Uterus (tissue), 4 donors: ENCODE measurements around the gene ARHGEF7. TPM values are rescaled to one million over a fixed set of nuclear protein-coding genes. Genes with fewer than 3 reads are reported as not detected.

Experiments used
- DNase-seq, 2 donors: peaks; one replicate each; pipeline ENCODE4 v3.0.0-alpha.2; 2019 to 2020
- H3K27ac ChIP-seq, 2 donors: fragments of 200-600 bp; sonication (generic); 1 replicate in 1 of 2; 2 replicates in 1 of 2; pipeline ENCODE4 v1.5.1; 2016 to 2018
- H3K27me3 ChIP-seq, 2 donors: fragments of 200-600 bp; sonication (generic); one replicate each; pipeline ENCODE4 v1.5.1; 2018 to 2019; ENCODE audit warnings: control low read depth in 1 of 2
- H3K36me3 ChIP-seq, 2 donors: fragments of 200-600 bp; sonication (generic); one replicate each; pipeline ENCODE4 v1.5.1; 2019; ENCODE audit warnings: control low read depth in 1 of 2
- H3K4me1 ChIP-seq, 2 donors: fragments of 200-600 bp; sonication (generic); one replicate each; pipeline ENCODE4 v1.5.1; 2018 to 2019; ENCODE audit warnings: control low read depth in 1 of 2
- H3K4me3 ChIP-seq, 2 donors: fragments of 200-600 bp; sonication (generic); 1 replicate in 1 of 2; 2 replicates in 1 of 2; pipeline ENCODE4 v1.5.1; 2018 to 2019; ENCODE audit warnings: mild to moderate bottlenecking in 1 of 2
- H3K9me3 ChIP-seq, 2 donors: fragments of 200-600 bp; sonication (generic); one replicate each; pipeline ENCODE4 v1.5.1; 2019; ENCODE audit warnings: control low read depth in 1 of 2
- POLR2A ChIP-seq, 2 donors: fragments of 450-650 bp; IDR thresholded peaks; one replicate each; pipeline ENCODE4 v1.6.1; 2016; ENCODE audit warnings: antibody characterized with exemption in 2 of 2, mild to moderate bottlenecking in 1 of 2, moderate library complexity in 1 of 2
- intact Hi-C: fragments of 100-400 bp; cut with DNase I; formaldehyde crosslinking; loops from one replicate; pipeline ENCODE4 v1.15.1; 2023; ENCODE audit warnings: low total_unique reads
- total RNA-seq, 4 donors: library from RNA; depleted of rRNA in 3 of 4; stranded (reverse); fragments of >200 nt in 3 of 4; gene quantifications; one replicate each; pipeline versions ENCODE4 v1.1.0 to v1.2.4, GENCODE V29; 2014 to 2023
- TF ChIP-seq, protein P1 (sequence below), 4 experiments: fragments of 200-600 bp in 2 of 4; fragments of 450-650 bp in 2 of 4; sonication (generic) in 2 of 4; IDR thresholded peaks; one replicate each; pipeline ENCODE4 v1.5.1; 2016 to 2019; ENCODE audit warnings: antibody characterized with exemption in 4 of 4, mild to moderate bottlenecking in 2 of 4, moderate library complexity in 1 of 4
- donor health status: DM: yes; HTN: yes; CAD: no.

The ARHGEF7 gene
- total RNA-seq, 4 donors from 2014 or later = 42.6 to 152 (median 127) TPM

GRCh38 chr13:111261326-111261725 is 146.2 kb downstream of the ARHGEF7 start:
- Histone ChIP-seq H3K36me3 (no peaks in the 10 kb centered on the region), H3K9me3 (no peaks in the 10 kb centered on the region), H3K27ac (no peak overlapping the region), H3K4me3 (no peak overlapping the region), H3K27me3 (no peaks in the 10 kb centered on the region), H3K4me1 (no peaks in the 10 kb centered on the region)
- intact Hi-C loops = no loop called here
- no peak for DNase-seq
- no peak for TF ChIP-seq POLR2A (IDR thresholded peaks at IDR 0.05)
- TF ChIP-seq, protein P1, sequence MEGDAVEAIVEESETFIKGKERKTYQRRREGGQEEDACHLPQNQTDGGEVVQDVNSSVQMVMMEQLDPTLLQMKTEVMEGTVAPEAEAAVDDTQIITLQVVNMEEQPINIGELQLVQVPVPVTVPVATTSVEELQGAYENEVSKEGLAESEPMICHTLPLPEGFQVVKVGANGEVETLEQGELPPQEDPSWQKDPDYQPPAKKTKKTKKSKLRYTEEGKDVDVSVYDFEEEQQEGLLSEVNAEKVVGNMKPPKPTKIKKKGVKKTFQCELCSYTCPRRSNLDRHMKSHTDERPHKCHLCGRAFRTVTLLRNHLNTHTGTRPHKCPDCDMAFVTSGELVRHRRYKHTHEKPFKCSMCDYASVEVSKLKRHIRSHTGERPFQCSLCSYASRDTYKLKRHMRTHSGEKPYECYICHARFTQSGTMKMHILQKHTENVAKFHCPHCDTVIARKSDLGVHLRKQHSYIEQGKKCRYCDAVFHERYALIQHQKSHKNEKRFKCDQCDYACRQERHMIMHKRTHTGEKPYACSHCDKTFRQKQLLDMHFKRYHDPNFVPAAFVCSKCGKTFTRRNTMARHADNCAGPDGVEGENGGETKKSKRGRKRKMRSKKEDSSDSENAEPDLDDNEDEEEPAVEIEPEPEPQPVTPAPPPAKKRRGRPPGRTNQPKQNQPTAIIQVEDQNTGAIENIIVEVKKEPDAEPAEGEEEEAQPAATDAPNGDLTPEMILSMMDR (IDR thresholded peaks at IDR 0.05) = no peak

GRCh38 chr13:111262281-111262680 is 147.2 kb downstream of the ARHGEF7 start:
- Histone ChIP-seq H3K4me1 (no peaks in the 10 kb centered on the region), H3K4me3 (no peak overlapping the region), H3K36me3 (no peaks in the 10 kb centered on the region), H3K9me3 (no peaks in the 10 kb centered on the region), H3K27ac (no peak overlapping the region), H3K27me3 (no peaks in the 10 kb centered on the region)
- no peak for DNase-seq
- TF ChIP-seq POLR2A (IDR thresholded peaks at IDR 0.05) = no peak
- TF ChIP-seq, protein P1 (IDR thresholded peaks at IDR 0.05) = no peak
- intact Hi-C loops = no loop called here

DNA sequence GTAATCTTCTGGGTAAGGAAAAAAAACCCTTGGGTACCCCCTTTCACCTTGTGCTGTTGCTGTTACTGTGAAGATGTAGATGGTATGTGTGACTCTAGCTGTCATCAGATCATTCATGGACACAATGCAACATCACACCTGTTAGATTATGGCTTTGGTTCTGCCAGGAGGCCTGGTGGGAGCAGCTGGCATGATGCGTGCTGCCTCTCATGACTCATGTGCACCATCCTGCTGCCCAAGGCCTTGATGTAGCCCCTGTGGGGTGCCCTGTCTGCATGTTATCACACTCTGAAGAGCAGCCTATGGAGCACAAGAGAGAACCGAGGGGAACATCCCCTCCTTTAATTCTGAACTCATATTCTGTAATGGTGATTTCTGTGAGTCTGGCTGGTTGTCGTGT is 147.6 kb downstream of the ARHGEF7 start:
- TF ChIP-seq, protein P1 (IDR thresholded peaks at IDR 0.05) = no peak
- TF ChIP-seq POLR2A (IDR thresholded peaks at IDR 0.05) = no peak
- H3K9me3 ChIP-seq = no peaks in the 10 kb centered on the region
- intact Hi-C loops = no loop called here
- no peaks in the 10 kb centered on the region for H3K36me3 ChIP-seq
- no peak for DNase-seq
- no peaks in the 10 kb centered on the region for H3K27me3 ChIP-seq
- H3K4me3 ChIP-seq = no peak overlapping the region
- H3K27ac ChIP-seq = no peak overlapping the region
- no peaks in the 10 kb centered on the region for H3K4me1 ChIP-seq

DNA sequence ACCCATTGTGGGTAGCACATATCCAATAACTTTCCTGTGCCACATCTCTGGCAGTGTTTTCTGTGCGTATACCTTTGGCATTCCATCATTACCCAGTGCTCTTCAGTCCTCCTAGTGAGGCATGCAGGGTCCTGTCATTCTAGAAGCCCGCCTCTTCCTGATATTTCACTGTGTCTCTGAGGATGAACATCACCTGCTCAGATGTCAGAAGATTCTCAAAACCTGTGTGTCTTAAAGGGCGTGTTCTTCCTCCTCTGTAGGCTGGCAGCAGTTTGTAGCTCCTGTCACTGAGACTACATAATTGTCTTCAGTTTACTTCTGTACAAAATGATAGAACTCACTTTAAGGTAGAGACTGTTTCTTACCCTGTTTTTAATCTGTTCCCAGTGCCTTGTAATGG is 148.5 kb downstream of the ARHGEF7 start:
- no peaks in the 10 kb centered on the region for H3K36me3 ChIP-seq
- TF ChIP-seq, protein P1 (IDR thresholded peaks at IDR 0.05) = no peak
- TF ChIP-seq POLR2A (IDR thresholded peaks at IDR 0.05) = no peak
- intact Hi-C loops = no loop called here
- H3K27ac ChIP-seq = no peak overlapping the region
- H3K4me1 ChIP-seq = no peaks in the 10 kb centered on the region
- H3K27me3 ChIP-seq = no peaks in the 10 kb centered on the region
- H3K9me3 ChIP-seq = no peaks in the 10 kb centered on the region
- H3K4me3 ChIP-seq = no peak overlapping the region
- DNase-seq = no peak

- Histone ChIP-seq H3K4me1 (no peaks in the 10 kb centered on the region), H3K27ac (no peak overlapping the region), H3K36me3 (no peaks in the 10 kb centered on the region), H3K9me3 (no peaks in the 10 kb centered on the region), H3K4me3 (no peak overlapping the region), H3K27me3 (no peaks in the 10 kb centered on the region)
- no peak for TF ChIP-seq POLR2A (IDR thresholded peaks at IDR 0.05)
- TF ChIP-seq, protein P1 (IDR thresholded peaks at IDR 0.05) = no peak
- no peak for DNase-seq
- intact Hi-C loops = no loop called here
Observed at GRCh38 chr13:111265006-111265700, 150.0 kb downstream of the ARHGEF7 start.
